Neural cell (in vitro differentiated cells): ENCODE results near the gene RAB11FIP4. TPM values are rescaled to one million over a fixed set of nuclear protein-coding genes. Genes with fewer than 3 reads are reported as not detected.

Experiments
- H2AFZ ChIP-seq: fragments of 200-600, 300-800 bp; sonication (generic), shearing (Covaris generic); 2 replicates; pipeline ENCODE4 v1.6.0; 2014; ENCODE audit warnings: low read depth, mild to moderate bottlenecking, antibody characterized with exemption, low read length, moderate library complexity
- H3F3A ChIP-seq: fragments of 200-600 bp; shearing (Covaris generic); 2 replicates; pipeline ENCODE4 v1.6.1; 2016; ENCODE audit warnings: mild to moderate bottlenecking, moderate library complexity, mixed read lengths, antibody characterized with exemption, low read length; ENCODE audit not compliant: insufficient read depth, poor library complexity, severe bottlenecking
- H3K27ac ChIP-seq: fragments of 200-600, 300-800 bp; sonication (generic), shearing (Covaris generic); 2 replicates; pipeline ENCODE4 v1.5.1; 2014; ENCODE audit warnings: mild to moderate bottlenecking, low read length, moderate library complexity
- H3K27me3 ChIP-seq: fragments of 300-800, 200-600 bp; sonication (generic), shearing (Covaris generic); 2 replicates; pipeline ENCODE4 v1.6.0; 2014; ENCODE audit warnings: mild to moderate bottlenecking, low read depth, low read length, moderate library complexity; ENCODE audit not compliant: insufficient read depth
- H3K36me3 ChIP-seq: fragments of 300-800, 200-600 bp; sonication (generic), shearing (Covaris generic); 2 replicates; pipeline ENCODE4 v1.5.1; 2014; ENCODE audit warnings: mild to moderate bottlenecking, antibody characterized with exemption, low read length, moderate library complexity; ENCODE audit not compliant: insufficient read depth
- H3K4me2 ChIP-seq: fragments of 300-800, 200-600 bp; sonication (generic), shearing (Covaris generic); 2 replicates; pipeline ENCODE4 v1.6.0; 2014; ENCODE audit warnings: mild to moderate bottlenecking, low read length
- H3K4me3 ChIP-seq: fragments of 300-800, 200-600 bp; sonication (generic), shearing (Covaris generic); 2 replicates; pipeline ENCODE4 v1.5.1; 2014; ENCODE audit warnings: mild to moderate bottlenecking, low read length, moderate library complexity
- H3K79me2 ChIP-seq: fragments of 200-600 bp; shearing (Covaris generic); replicated peaks from 2 replicates; pipeline ENCODE4 v1.6.0; 2014; ENCODE audit warnings: mild to moderate bottlenecking, low read length, moderate library complexity; ENCODE audit not compliant: insufficient read depth
- H3K9ac ChIP-seq: fragments of 300-800, 200-600 bp; sonication (generic), shearing (Covaris generic); 2 replicates; pipeline ENCODE4 v1.6.1; 2016; ENCODE audit warnings: mild to moderate bottlenecking, low read length, mixed read lengths
- H3K9me2 ChIP-seq: fragments of 200-600 bp; shearing (Covaris generic); 2 replicates; pipeline ENCODE4 v1.6.1; 2016; ENCODE audit warnings: mild to moderate bottlenecking, low read length, mixed read lengths; ENCODE audit not compliant: insufficient read depth
- H3K9me3 ChIP-seq: fragments of 200-600, 300-800 bp; sonication (generic), shearing (Covaris generic); 2 replicates; pipeline ENCODE4 v1.6.1; 2016; ENCODE audit warnings: mild to moderate bottlenecking, mixed run types, low read length, moderate library complexity, mixed read lengths
- H4K20me1 ChIP-seq: fragments of 200-600 bp; shearing (Covaris generic); 2 replicates; pipeline ENCODE4 v1.6.1; 2016; ENCODE audit warnings: mild to moderate bottlenecking, mixed run types; ENCODE audit not compliant: insufficient read depth
- CTCF ChIP-seq: fragments of 450-650 bp; IDR thresholded peaks from 2 replicates; pipeline ENCODE4 v1.5.1; 2014; ENCODE audit warnings: antibody characterized with exemption, mild to moderate bottlenecking, moderate library complexity; ENCODE audit not compliant: poor library complexity, severe bottlenecking
- EP300 ChIP-seq: fragments of 450-650 bp; conservative IDR thresholded peaks from 2 replicates; pipeline ENCODE4 v1.6.1; 2014; ENCODE audit warnings: antibody characterized with exemption, mild to moderate bottlenecking, moderate library complexity; ENCODE audit not compliant: poor library complexity, severe bottlenecking
- EZH2 ChIP-seq: fragments of 200-600, 300-800 bp; shearing (Covaris generic), sonication (generic); IDR thresholded peaks from 2 replicates; pipeline ENCODE4 v1.6.1; 2014; ENCODE audit warnings: antibody characterized with exemption, low read length, borderline replicate concordance, mild to moderate bottlenecking; ENCODE audit not compliant: insufficient read depth, poor library complexity, severe bottlenecking
- MXI1 ChIP-seq: fragments of 450-650 bp; conservative IDR thresholded peaks from 2 replicates; pipeline ENCODE4 v1.6.1; 2014; ENCODE audit warnings: antibody characterized with exemption, mild to moderate bottlenecking; ENCODE audit not compliant: poor library complexity, severe bottlenecking
- POLR2AphosphoS5 ChIP-seq: IDR thresholded peaks from 2 replicates; pipeline ENCODE4 v1.6.1; 2012
- RAD21 ChIP-seq: fragments of 450-650 bp; conservative IDR thresholded peaks from 2 replicates; pipeline ENCODE4 v1.6.1; 2014; ENCODE audit warnings: antibody characterized with exemption, mild to moderate bottlenecking, moderate library complexity
- REST ChIP-seq: IDR thresholded peaks from 2 replicates; pipeline ENCODE4 v1.6.1; 2012; ENCODE audit warnings: borderline replicate concordance
- SMC3 ChIP-seq: fragments of 450-650 bp; conservative IDR thresholded peaks from 2 replicates; pipeline ENCODE4 v1.6.1; 2014; ENCODE audit warnings: antibody characterized with exemption, mild to moderate bottlenecking, moderate library complexity; ENCODE audit not compliant: poor library complexity
- TAF1 ChIP-seq: IDR thresholded peaks from 2 replicates; pipeline ENCODE4 v1.6.1; 2012; ENCODE audit warnings: low read depth
- polyA plus RNA-seq: library from polyadenylated mRNA; depleted of rRNA; stranded (reverse); fragments of >200 nt; gene quantifications from 2 replicates; pipeline ENCODE4 v1.2.3, GENCODE V29; 2014

Gene RAB11FIP4
- polyA plus RNA-seq, 1 donor from 2014 or later = 14.4 TPM

DNA sequence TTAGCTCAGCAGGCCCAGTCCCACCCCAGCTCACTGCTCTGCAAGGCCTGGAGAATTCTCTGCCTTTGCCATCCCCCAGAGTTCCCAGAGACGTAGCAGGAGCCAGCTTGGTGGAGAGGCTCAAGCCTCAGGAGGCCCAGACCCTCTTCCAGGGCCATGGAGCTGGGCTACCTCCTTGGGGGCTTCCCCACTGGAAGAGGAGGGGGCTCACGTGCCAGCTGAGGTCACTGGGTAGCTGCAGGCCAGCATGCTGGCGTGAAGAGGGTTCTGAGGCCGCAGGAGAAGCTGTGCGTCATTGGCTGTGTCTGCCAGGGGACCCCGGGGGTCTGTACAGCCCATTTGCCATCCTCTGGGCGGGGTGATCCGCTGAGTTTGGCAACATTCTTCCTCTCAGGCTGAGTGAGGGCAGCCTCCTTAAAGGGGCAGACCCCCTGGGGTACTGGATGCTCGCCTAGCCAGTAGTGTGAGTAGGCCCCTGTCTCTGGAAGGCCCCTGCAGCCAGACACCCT, 131.6 kb downstream of the RAB11FIP4 start:
- H3K9me2 ChIP-seq = no peaks in the 10 kb centered on the region
- H3K4me3 ChIP-seq = no peak overlapping the region
- H3F3A ChIP-seq = no peaks in the 10 kb centered on the region
- no peaks in the 10 kb centered on the region for H3K27me3 ChIP-seq
- H3K79me2 ChIP-seq = no peaks in the 10 kb centered on the region
- H3K4me2 ChIP-seq = no peak overlapping the region
- H3K27ac ChIP-seq = no peak overlapping the region
- TF ChIP-seq RAD21 = no peak
- TF ChIP-seq CTCF = no peak
- TF ChIP-seq POLR2AphosphoS5 = no peak
- TF ChIP-seq EP300 = no peak
- no peak for TF ChIP-seq EZH2
- no peak for TF ChIP-seq REST
- TF ChIP-seq SMC3 = no peak
- TF ChIP-seq MXI1 = no peak
- no peak for TF ChIP-seq TAF1
- no peak overlapping the region for H3K9ac ChIP-seq
- H2AFZ ChIP-seq = no peak overlapping the region
- no peaks in the 10 kb centered on the region for H3K36me3 ChIP-seq
- peaks cover 3% of the 10 kb centered on the region for H3K9me3 ChIP-seq
- H4K20me1 ChIP-seq = no peaks in the 10 kb centered on the region

- H3K36me3 ChIP-seq = no peaks in the 10 kb centered on the region
- no peaks in the 10 kb centered on the region for H3K79me2 ChIP-seq
- H3K4me2 ChIP-seq = no peak overlapping the region
- no peak overlapping the region for H3K27ac ChIP-seq
- TF ChIP-seq SMC3 (no peak), CTCF (no peak), RAD21 (no peak), EZH2 (no peak)
- H2AFZ ChIP-seq = no peak overlapping the region
- H4K20me1 ChIP-seq = no peaks in the 10 kb centered on the region
- H3K27me3 ChIP-seq = no peaks in the 10 kb centered on the region
- no peak overlapping the region for H3K9ac ChIP-seq
- H3K9me3 ChIP-seq = peaks cover 3% of the 10 kb centered on the region
- no peak overlapping the region for H3K4me3 ChIP-seq
- H3K9me2 ChIP-seq = no peaks in the 10 kb centered on the region
- H3F3A ChIP-seq = no peaks in the 10 kb centered on the region
Measured at GRCh38 chr17:31523862-31524730, 132.6 kb downstream of the RAB11FIP4 start.
